OCI-M2 (cell line): ENCODE results near the gene CHP1.
A peak's percentile ranks its signal among the peaks of the same experiment; 100 is the strongest.
"Not testable (repeated sequence)": the region's sequence is repeated elsewhere in the genome, so short reads cannot be mapped to it uniquely, and the experiment has no call there.

Experiments used
- DNase-seq: peaks from one replicate; lab custom pipeline; 2025; ENCODE audit not compliant: unreplicated experiment; lab: John Stamatoyannopoulos, UW

Gene CHP1

DNA sequence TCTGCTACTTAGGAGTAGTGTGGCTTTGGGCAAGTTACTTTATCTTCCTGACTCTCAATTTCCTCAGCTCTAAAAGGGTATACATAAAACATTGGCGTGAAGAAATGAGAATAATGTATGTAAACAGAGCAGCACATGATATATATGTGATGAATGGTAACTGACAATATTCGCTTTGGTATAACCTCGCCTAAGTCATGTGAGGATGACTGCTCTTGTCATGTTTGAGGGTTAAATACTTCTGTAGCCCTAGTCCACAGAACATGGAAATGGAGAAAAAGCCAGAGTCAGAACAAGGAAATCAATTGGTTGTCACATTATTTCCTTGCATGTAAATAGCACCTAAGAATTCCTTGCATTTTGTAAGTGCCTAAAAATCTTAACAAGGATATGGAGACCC lies 25.0 kb downstream of the CHP1 start:
- DNase-seq, result no peak

DNA sequence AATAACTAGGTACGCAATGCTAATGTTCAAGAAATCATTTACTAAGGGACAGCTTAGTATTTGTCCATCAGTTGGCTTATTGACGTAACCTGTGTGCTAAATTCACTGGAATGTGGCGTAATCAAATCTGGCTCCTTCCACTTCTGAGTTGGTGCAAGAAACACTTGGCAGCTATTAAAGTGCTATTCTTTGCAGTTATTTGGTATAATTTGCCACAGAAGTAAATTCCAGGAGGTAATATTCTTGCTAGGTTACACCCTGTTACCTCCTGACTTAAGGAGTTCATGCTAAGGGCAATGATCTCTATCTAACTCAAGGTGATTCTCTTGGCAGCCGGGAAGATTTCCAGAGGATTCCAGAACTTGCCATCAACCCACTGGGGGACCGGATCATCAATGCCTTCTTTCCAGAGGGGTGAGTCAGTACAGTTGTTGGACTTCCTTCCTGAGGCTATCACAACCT lies 25.5 kb downstream of the CHP1 start:
- no peak for DNase-seq

GRCh38 chr15:41258750-41259471 lies 27.8 kb downstream of the CHP1 start:
- DNase-seq, result no peak

- DNase-seq, result no peak
These were observed 28.6 kb downstream of the CHP1 start for GRCh38 chr15:41259546-41260189.

DNA sequence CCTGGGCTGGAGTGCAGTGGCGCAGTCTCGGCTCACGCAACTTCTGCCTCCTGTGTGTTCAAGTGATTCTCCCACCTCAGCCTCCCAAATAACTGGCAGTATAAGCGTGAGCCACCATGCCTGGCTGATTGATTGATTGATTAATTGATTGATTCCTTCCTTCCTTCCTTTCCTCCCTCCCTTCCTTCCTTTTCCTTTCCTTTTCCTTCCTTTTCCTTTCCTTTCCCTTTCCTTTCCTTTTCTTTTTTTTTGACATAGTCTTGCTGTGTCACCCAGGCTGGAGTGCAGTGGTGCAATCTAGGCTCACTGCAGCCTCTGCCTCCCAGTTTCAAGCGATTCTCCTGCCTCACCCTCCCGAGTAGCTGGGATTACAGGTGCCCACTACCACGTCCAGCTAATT lies 29.9 kb downstream of the CHP1 start:
- DNase-seq, result not testable (repeated sequence)

GRCh38 chr15:41262571-41262970 lies 31.5 kb downstream of the CHP1 start:
- DNase-seq, result no peak

DNA sequence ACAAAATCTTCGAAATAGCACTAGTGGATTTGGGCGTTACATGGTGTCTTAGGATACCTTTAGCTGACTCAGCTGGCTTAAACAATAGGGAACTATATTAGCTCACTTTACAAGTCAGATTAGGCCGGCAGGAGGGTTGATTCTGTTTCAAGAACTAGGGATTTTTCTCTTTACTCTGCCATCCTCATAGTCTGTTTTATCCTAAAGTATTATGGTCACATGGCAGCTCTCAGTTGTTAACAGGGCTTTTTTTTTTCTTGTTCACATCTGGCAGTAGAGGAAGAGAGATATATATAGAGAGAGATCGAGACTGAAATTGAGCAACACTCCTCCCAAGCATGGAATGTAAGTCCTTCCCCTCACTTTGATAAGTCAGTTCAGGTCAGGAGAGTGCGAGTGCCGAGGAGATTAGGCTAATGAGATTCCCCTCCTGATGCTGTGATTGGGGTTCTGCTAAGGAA lies 32.9 kb downstream of the CHP1 start:
- no peak for DNase-seq

GRCh38 chr15:41269887-41270286 lies 38.8 kb downstream of the CHP1 start:
- no peak for DNase-seq

- no peak for DNase-seq
These were observed 45.8 kb downstream of the CHP1 start for GRCh38 chr15:41276831-41277230.

DNA sequence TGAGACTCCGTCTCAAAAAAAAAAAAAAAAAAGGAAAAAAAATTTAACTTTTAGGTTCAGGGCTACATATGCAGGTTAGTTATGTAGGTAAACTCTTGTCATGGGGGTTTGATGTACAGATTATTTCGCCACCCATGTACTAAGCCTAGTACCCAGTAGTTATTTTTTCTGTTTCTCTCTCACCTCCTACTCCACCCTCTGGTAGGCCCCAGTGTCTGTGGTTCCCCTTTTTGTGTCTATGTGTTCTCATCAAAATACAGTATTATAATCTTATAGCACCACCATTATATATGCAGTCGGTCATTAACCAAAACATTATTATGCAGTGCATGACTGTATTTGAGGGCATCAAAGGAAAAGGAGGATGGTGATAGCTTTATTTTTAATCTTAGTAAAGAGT lies 47.3 kb downstream of the CHP1 start:
- DNase-seq, result no peak

GRCh38 chr15:41279535-41280283 lies 48.6 kb downstream of the CHP1 start:
- DNase-seq, result no peak

DNA sequence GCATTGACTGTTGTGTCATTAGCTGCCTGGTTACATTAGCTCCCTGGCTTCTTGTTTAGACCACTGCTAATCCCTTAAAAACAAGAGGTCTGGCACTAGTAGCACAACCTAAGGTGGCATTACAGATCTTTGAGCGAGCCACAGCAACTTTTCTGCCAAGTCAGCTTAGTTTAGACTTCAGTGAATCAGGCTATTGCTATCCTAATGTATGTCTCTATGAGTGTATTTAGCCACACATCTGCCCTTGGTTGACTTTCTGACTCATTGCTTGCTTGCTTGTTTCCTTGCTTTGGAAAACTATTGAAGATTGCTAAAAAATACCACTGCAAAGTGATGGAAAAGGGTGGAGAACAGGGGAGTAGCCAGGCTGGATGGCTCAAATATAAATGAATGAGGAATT lies 50.2 kb downstream of the CHP1 start:
- no peak for DNase-seq

DNA sequence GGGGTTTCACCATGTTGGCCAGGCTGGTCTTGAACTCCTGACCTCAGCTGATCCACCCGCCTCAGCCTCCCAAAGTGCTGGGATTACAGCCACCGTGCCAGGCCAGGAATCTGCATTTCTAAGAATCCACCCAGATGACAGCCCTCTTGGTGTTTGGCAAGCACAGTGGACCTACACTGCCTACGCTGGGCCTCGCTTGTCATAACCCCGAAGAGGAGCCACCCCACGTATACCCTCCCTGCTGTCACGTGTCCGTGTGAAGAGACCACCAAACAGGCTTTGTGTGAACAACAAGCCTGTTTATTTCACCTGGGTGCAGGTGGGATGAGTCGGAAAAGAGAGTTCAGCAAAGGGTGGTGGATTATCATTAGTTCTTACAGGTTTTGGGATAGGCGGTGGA lies 51.4 kb downstream of the CHP1 start:
- DNase-seq, result not testable (repeated sequence)

DNA sequence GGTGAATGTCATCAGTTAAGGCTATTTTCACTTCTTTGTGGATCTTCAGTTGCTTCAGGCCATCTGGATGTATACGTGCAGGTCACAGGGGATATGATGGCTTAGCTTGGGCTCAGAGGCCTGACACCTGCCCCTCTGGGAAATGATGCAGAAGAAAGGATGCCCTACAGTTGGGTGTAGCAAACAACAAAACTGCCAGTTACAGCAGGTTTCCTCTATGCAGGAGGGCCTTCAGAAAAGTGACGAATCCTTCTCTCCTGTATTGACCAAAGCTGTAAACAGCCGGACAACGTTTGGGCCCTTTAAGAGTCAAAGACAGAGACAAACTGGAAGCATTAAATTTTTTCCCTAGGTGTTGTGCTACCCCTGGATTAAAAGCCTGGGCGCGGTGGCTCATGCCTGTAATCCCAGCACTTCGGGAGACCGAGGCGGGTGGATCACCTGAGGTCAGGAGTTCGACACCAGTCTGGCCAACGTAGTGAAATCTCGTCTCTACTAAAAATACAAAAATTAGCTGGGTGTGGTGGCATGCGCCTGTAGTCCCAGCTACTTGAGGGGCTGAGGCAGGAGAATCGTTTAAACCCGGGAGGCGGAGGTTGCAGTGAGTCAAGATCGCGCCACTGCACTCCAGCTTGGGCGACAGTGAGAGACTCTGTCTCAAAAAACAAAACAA lies 52.0 kb downstream of the CHP1 start:
- DNase-seq, result not testable (repeated sequence)

DNA sequence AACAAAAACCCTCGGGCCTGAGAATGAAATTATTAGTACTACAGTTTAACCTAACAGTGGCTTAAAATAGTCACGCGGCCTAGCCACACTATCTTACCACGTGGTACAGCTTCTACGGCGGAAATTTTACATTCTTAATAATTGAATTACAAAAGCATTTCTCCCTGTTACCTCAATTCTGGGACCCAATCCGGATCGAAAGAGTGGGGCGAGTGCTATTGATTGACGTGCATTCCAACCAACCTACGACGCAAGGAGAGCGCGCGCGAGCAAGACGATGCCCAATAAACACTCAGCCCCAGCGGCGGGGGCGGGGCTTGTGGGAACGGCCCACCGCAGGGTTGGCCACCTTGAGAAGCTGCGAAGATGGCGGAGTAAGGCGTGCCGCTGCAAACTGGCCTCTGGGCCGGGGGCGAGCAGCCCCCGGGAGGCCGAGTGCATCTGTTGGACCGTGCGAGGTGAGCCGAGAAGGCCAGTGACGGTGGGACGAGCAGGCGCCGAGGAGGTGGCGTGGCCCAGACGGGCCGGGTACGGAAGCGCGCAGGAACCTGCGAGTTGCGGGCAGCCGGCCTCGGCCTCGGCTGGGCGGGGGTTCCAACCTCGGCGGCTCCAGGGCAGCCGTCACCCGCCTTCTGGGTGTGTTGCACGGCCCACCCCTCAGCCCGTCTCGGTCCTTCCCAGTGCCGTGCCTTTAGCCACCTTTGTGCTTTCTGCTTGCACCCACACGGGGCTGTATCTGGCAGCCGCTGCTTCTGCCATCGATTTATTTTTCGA lies 52.8 kb downstream of the CHP1 start:
- peak; percentile 55 for DNase-seq

DNA sequence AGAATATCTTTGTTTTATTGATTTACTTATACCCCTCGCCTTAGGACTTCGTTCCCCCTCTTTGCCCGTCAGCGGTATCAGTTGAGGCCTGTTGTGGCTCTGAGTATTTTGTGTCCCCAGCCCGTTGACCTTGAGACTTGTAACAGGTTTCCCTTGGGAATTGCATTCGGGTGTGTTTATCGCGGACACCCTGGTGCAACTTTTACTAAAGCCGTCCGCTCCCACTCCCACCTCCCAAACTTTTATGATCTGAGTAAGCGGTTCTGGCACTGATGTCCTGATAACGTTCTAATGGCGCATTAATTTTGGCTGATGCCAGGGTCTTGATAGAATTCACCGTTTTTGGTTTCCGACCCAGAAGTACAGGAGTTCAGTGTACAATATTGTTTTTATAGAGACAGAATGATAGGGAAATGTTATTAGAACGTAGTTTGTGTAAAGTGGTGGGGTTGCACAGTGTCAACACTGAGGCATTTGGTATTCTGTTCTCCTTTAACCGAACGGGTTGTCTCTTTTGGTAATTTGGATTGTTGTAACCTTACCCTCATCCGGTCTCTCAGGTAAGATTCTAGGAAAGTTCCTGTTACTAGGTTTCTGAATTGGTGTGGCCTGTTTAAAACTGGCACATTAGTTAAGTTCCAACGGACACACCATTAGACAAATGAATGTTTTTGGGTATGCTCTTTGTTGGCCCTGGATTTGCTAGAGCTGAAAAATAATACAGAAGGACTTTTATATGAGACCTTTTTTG lies 53.5 kb downstream of the CHP1 start:
- no peak for DNase-seq

- DNase-seq, result no peak
These were observed 54.2 kb downstream of the CHP1 start for GRCh38 chr15:41285285-41285684.

DNA sequence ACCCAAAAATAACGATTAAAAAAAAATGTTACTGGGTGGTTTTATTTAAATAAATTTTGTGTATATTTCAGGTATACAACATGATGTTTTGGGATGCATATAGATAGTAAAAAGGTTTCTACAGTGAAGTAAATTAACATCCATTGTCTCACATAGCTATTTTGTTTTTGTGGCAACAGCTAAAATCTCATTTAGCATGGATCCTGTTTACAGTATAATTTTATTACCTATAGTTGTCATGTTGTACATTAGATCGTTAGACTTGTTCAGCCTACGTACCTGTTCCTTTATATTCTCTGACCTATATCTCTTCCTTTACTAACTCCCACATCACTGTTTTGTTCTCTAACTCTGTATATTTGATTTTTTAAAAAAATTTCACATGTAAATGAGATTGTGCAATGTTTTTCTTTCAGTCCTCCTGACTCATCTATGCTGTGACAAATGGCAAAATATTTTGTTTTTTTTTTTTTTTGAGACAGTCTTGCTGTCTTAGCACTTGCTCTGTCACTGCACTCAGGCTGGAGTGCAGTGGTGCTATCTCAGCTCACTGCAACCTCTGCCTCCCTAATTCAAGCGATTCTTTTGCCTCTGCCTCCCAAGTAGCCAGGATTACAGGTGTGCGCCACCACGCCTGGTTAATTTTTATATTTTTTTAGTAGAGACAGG lies 55.7 kb downstream of the CHP1 start:
- DNase-seq, result no peak

DNA sequence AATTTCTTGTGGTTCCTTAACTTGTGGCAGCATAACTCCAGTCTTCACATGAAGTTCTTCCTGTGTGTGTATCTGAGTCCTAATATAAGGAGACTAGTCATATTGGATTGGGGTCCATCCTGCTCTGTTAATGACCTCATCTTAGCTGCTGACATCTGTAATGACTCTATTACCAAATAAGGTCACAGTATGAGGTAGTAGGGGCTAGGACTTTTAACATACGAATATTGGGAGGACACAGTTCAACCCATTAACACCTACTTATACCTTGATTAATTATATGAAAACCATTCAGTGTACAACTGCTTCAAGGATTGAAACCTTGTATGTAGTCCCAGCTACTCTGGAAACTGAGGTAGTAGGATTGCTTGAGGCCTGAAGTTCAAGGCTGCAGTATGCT lies 57.4 kb downstream of the CHP1 start:
- DNase-seq, result no peak
